Activated CD4-positive, alpha-beta T cell treated with anti-CD3 and anti-CD28 coated beads for 36 hours (primary cell): ENCODE data around the gene PID1. TPM values are rescaled to one million over a fixed set of nuclear protein-coding genes. Genes with fewer than 3 reads are reported as not detected.

ENCODE experiments used
- ATAC-seq: fragments of 200-7000 bp; cut with Tn5 transposase; one replicate; pipeline ENCODE4 v1.10.0; 2021; ENCODE audit warnings: mild to moderate bottlenecking, moderate library complexity
- CTCF ChIA-PET: fragments of 350-600 bp; sonication (Branson Sonifier 250); formaldehyde crosslinking; loops from one replicate; lab custom pipeline; 2021; ENCODE audit warnings: antibody characterized with exemption; lab: Charles Lee
- POLR2A ChIA-PET: fragments of 350-600 bp; sonication (Branson Sonifier 250); formaldehyde crosslinking; loops from one replicate; lab custom pipeline; 2021; ENCODE audit warnings: antibody characterized with exemption, inconsistent platforms; lab: Charles Lee
- DNase-seq: peaks from one replicate; pipeline ENCODE4 v3.0.0-alpha.2; 2020
- H3K27ac Mint-ChIP-seq: one replicate; pipeline ENCODE4 v1.8.0; 2021; ENCODE audit warnings: mixed read lengths
- H3K27me3 Mint-ChIP-seq: one replicate; pipeline ENCODE4 v1.8.0; 2021; ENCODE audit warnings: mixed read lengths
- H3K36me3 Mint-ChIP-seq: one replicate; pipeline ENCODE4 v1.8.0; 2021; ENCODE audit warnings: low read depth, mixed read lengths
- H3K4me1 Mint-ChIP-seq: one replicate; pipeline ENCODE4 v1.8.0; 2021; ENCODE audit warnings: mixed read lengths
- H3K4me3 Mint-ChIP-seq: one replicate; pipeline ENCODE4 v1.8.0; 2021; ENCODE audit warnings: mild to moderate bottlenecking, moderate library complexity, mixed read lengths
- H3K9me3 Mint-ChIP-seq: one replicate; pipeline ENCODE4 v1.8.0; 2021; ENCODE audit warnings: low read depth, mixed read lengths
- intact Hi-C, 2 experiments: fragments of 100-400 bp; cut with DNase I in 1 of 2; cut with micrococcal nuclease in 1 of 2; formaldehyde crosslinking; loops; one replicate each; pipeline versions ENCODE4 v1.14.2 to v1.15.1; 2022 to 2024; cut with DNase I, micrococcal nuclease
- total RNA-seq, 2 experiments: library from RNA; stranded (reverse); gene quantifications; one replicate each; pipeline ENCODE4 v1.2.3, GENCODE V29; 2021

PID1 gene
- total RNA-seq, 2 experiments from 2014 or later: not detected

DNA sequence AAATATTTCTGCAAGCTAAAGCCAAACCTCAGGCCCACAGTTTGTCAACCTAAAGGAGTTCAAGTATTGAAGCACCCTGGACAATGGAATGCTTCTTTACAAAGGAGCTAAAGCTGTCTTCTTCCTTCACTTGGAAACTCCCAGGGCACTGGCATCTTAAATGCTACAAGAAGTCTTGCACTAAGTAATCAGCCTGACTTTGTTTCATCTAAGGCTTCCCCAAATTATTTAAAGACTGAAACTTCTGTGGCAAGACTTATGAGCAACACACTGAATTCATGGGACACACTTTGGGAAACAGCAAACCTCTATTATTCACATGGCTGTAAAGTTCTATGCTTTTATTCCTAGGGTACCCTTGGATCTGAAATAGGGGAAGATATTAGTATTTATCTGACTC, 14.7 kb downstream of the PID1 start:
- POLR2A ChIA-PET: no interaction called here
- H3K9me3 Mint-ChIP-seq: peaks cover 11% of the 10 kb centered on the region
- no peak overlapping the region for H3K27ac Mint-ChIP-seq
- H3K4me3 Mint-ChIP-seq: no peak overlapping the region
- no peaks in the 10 kb centered on the region for H3K4me1 Mint-ChIP-seq
- no peak for ATAC-seq
- H3K36me3 Mint-ChIP-seq: no peaks in the 10 kb centered on the region
- DNase-seq: no peak
- intact Hi-C loops: no loop called here
- H3K27me3 Mint-ChIP-seq: no peaks in the 10 kb centered on the region
- CTCF ChIA-PET: interaction anchor here (0.6 kb wide), 2 partner anchors 71 to 104 kb away, joined by 3 to 4 read pairs; no protein-coding TSS in a partner anchor

DNA sequence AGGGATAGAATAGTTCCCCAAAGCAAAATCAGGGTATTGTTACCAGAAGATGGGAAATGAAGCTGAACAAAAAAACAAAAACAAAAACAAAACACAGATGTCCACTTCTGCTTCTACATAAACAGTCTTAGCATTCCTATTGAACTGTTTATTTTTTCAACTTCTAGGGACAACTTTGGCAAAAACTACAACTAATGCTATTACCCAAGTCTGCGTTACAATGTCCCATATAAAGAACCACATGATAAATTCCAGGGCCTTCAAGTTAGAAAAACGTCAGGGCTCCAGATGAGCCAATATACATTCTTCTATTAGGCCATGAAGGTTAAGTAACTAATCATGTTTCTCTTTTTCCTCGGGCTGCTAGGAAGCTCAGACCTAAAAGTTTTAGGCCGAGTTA, 16.9 kb downstream of the PID1 start:
- CTCF ChIA-PET: no interaction called here
- intact Hi-C loops: no loop called here
- Mint-ChIP-seq H3K36me3 (no peaks in the 10 kb centered on the region), H3K4me1 (no peaks in the 10 kb centered on the region), H3K27ac (no peak overlapping the region), H3K27me3 (no peaks in the 10 kb centered on the region), H3K9me3 (peaks cover 4% of the 10 kb centered on the region), H3K4me3 (no peak overlapping the region)
- ATAC-seq (no peak), DNase-seq (no peak)
- POLR2A ChIA-PET: no interaction called here

- Mint-ChIP-seq H3K4me3 (no peak overlapping the region), H3K9me3 (peaks cover 2% of the 10 kb centered on the region), H3K4me1 (no peaks in the 10 kb centered on the region), H3K36me3 (no peaks in the 10 kb centered on the region), H3K27me3 (no peaks in the 10 kb centered on the region), H3K27ac (no peak overlapping the region)
- ATAC-seq: no peak
- ChIA-PET CTCF (no interaction called here), POLR2A (no interaction called here)
- intact Hi-C loops: no loop called here
- DNase-seq: no peak
These were observed 18.1 kb downstream of the PID1 start for GRCh38 chr2:229252996-229253395.

- ChIA-PET CTCF (no interaction called here), POLR2A (no interaction called here)
- intact Hi-C loops: no loop called here
- no peaks in the 10 kb centered on the region for H3K4me1 Mint-ChIP-seq
- H3K9me3 Mint-ChIP-seq: peaks cover 2% of the 10 kb centered on the region
- no peak overlapping the region for H3K27ac Mint-ChIP-seq
- H3K36me3 Mint-ChIP-seq: no peaks in the 10 kb centered on the region
- DNase-seq (no peak), ATAC-seq (no peak)
- H3K4me3 Mint-ChIP-seq: no peak overlapping the region
- H3K27me3 Mint-ChIP-seq: no peaks in the 10 kb centered on the region
These were observed 18.8 kb downstream of the PID1 start for GRCh38 chr2:229252280-229252679.

DNA sequence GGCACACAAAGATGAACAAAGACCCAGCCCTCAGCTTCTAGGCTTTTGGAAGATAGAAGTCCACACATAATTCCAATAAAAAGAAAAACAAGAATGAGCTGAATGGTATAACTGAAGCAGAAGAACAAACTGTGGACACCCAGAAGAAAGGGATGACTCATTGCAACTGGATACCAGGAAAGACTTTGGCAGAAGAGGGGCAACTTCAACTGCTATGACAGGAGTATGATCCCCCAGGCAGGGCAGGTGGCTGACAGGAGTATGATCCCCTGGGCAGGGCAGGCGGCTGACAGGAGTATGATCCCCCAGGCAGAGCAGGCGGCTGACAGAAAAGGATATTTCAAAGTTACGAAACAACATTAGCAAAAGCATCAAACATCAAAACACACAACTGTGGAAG, 21.6 kb downstream of the PID1 start:
- intact Hi-C loops: no loop called here
- H3K27me3 Mint-ChIP-seq: no peaks in the 10 kb centered on the region
- ATAC-seq: no peak
- no peaks in the 10 kb centered on the region for H3K4me1 Mint-ChIP-seq
- H3K4me3 Mint-ChIP-seq: no peak overlapping the region
- CTCF ChIA-PET: no interaction called here
- POLR2A ChIA-PET: no interaction called here
- no peaks in the 10 kb centered on the region for H3K36me3 Mint-ChIP-seq
- peaks cover 2% of the 10 kb centered on the region for H3K9me3 Mint-ChIP-seq
- no peak overlapping the region for H3K27ac Mint-ChIP-seq
- DNase-seq: no peak

DNA sequence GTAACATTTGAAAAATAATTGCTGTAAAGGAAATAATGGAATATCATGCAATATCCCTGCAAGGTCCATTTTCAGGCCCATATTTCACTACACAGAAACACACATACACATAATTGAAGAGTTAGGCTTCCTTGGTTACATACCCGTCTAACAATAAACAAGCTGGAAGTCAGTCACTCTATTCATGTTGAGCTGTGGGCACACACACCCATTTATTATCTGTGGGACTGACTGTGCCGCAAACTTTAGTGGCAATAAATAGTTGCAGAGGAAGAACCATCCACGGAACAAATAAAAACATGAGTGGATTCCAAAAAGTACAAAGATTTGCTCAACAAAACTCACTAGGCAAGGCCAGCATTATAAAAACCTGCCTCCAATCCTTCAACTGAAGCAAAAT, 24.8 kb downstream of the PID1 start:
- ATAC-seq (no peak), DNase-seq (no peak)
- H3K4me1 Mint-ChIP-seq: no peaks in the 10 kb centered on the region
- CTCF ChIA-PET: no interaction called here
- peaks cover 12% of the 10 kb centered on the region for H3K9me3 Mint-ChIP-seq
- no peaks in the 10 kb centered on the region for H3K27me3 Mint-ChIP-seq
- POLR2A ChIA-PET: no interaction called here
- intact Hi-C loops: no loop called here
- H3K27ac Mint-ChIP-seq: no peak overlapping the region
- H3K36me3 Mint-ChIP-seq: no peaks in the 10 kb centered on the region
- H3K4me3 Mint-ChIP-seq: no peak overlapping the region

DNA sequence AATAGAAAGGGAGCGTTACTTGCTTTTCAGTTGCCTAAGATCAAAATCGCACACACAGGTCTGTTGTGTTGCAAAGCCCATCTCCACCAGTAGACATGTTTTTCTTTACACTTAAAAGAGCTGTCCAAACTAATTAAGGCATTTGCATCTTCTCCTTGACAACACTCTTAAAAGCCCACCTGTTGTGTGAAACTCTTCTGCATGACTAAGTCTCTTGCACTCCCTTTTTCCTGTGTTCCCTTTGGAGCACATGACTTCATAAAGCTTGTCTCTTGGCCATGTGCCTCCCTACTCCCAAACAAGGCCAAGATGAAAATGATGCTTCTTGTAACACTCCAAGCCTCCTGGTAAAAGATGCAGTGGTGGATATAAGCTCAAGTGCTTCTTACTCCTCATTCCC, 26.1 kb downstream of the PID1 start:
- ATAC-seq: no peak
- intact Hi-C loops: no loop called here
- CTCF ChIA-PET: no interaction called here

DNA sequence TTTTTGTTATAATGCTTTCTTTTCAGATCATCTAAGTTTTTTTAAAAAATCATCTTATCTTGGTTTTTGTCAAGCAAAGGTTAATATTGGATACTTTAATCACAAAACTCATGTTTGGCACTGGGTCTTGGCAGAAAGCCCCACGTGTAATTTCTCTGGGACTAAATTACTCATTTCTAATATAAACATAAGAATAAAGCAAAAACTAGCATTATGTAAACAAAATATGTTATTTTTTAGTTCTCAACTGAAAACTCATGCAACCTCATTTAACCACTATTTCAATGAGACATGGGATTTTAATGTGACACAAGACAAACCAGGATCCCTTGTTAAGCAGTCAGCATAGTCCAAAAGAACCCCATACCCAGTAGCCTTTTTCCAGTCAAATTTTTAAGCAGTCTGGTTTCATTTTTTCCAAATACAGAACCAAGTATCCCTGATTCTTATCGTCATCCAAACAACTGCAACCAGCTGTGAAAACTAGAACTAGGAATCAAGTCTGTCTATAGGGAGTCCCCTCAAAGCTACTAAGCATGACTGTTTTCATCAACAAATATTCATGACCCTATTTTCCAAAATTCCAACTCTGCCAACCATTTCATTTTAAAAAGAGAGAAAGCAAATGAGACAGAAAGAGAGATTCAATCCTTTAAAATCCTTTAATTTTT, 27.1 kb downstream of the PID1 start:
- ChIA-PET POLR2A (no interaction called here), CTCF (no interaction called here)
- H3K4me3 Mint-ChIP-seq: no peak overlapping the region
- H3K27ac Mint-ChIP-seq: no peak overlapping the region
- H3K27me3 Mint-ChIP-seq: no peaks in the 10 kb centered on the region
- ATAC-seq (no peak), DNase-seq (no peak)
- intact Hi-C loops: no loop called here
- H3K9me3 Mint-ChIP-seq: peaks cover 21% of the 10 kb centered on the region
- H3K36me3 Mint-ChIP-seq: no peaks in the 10 kb centered on the region
- no peaks in the 10 kb centered on the region for H3K4me1 Mint-ChIP-seq

More for the DNA sequence above, 26.1 kb downstream of the PID1 start:
- no peak overlapping the region for H3K27ac Mint-ChIP-seq
- no peaks in the 10 kb centered on the region for H3K27me3 Mint-ChIP-seq
- no peak for DNase-seq
- H3K4me3 Mint-ChIP-seq: no peak overlapping the region
- POLR2A ChIA-PET: no interaction called here
- no peaks in the 10 kb centered on the region for H3K4me1 Mint-ChIP-seq
- peaks cover 18% of the 10 kb centered on the region for H3K9me3 Mint-ChIP-seq
- no peaks in the 10 kb centered on the region for H3K36me3 Mint-ChIP-seq

DNA sequence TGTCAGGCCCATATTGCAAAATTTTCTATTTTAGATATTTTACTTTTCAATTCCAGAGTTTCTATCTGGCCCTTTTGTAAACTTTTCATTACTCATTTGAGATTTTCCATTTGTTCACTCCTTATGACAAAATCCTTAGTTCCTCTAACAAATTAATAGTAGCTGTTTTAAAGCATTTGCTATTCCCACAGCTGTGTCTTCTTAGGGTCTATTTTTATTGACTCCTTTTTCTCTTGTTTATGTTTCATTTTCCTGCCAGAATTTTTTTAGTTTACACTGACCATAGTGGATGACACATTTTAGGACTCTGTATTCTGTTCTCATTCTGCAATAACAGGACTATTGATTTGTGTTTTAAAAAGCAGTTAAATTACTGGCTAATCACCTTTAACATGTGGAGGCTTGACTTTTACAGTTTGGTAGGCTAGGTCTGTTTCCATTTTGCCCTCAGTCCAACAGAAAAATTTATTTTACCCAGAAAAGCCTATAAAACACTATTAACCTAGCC, 30.0 kb downstream of the PID1 start:
- Mint-ChIP-seq H3K27me3 (no peaks in the 10 kb centered on the region), H3K4me3 (no peak overlapping the region), H3K4me1 (no peaks in the 10 kb centered on the region), H3K36me3 (no peaks in the 10 kb centered on the region), H3K9me3 (peaks cover 21% of the 10 kb centered on the region), H3K27ac (no peak overlapping the region)
- DNase-seq (no peak), ATAC-seq (no peak)
- intact Hi-C loops: no loop called here
- CTCF ChIA-PET: interaction anchor here (0.7 kb wide), 1 partner anchor 538 kb away, joined by 3 read pairs; no protein-coding TSS in a partner anchor
- POLR2A ChIA-PET: no interaction called here

DNA sequence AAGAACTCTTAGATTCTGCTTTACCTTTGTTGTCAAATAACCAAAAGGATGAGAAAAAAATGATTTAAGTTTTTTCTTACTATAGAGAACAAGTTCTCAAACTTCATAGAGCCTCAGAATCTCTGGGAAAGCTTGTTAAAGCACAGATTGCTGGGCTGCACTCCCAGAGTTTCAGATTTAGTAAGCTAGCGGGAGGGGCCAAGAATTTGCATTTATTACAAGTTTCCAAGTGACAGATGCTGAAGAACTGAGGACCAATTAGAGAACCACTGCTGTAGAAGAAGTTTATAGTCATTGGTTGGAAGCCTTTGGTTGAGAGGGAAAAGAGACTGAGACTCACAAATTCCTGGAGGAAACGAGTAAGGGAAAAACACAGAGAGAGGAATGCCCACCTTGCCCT, 32.1 kb downstream of the PID1 start:
- ChIA-PET POLR2A (no interaction called here), CTCF (no interaction called here)
- no peak for DNase-seq
- Mint-ChIP-seq H3K4me1 (no peaks in the 10 kb centered on the region), H3K4me3 (no peak overlapping the region), H3K27ac (no peak overlapping the region), H3K9me3 (peaks cover 21% of the 10 kb centered on the region), H3K36me3 (no peaks in the 10 kb centered on the region), H3K27me3 (no peaks in the 10 kb centered on the region)
- intact Hi-C loops: no loop called here
- no peak for ATAC-seq

DNA sequence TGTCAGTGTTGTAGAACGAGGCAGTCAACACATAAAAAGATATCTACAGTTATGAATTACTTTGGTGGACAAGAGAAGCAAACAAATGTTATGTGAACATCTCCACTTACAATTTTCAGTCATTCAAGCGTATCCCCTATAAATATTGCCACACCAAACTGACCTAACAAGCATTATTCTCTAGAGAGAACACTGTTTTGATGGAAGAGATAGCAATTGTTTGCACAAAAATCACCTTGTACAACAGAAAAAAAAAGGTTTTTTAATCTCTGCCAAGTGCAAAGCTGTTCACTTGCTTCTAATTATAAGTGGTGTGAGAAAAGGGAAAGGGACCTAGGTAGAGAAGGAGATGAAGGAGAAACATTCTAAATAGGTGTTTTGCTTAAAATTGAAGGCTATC, 33.8 kb downstream of the PID1 start:
- CTCF ChIA-PET: interaction anchor here (0.6 kb wide), 1 partner anchor 356 kb away, joined by 3 read pairs; no protein-coding TSS in a partner anchor
- Mint-ChIP-seq H3K36me3 (no peaks in the 10 kb centered on the region), H3K4me3 (no peak overlapping the region), H3K27ac (no peak overlapping the region), H3K4me1 (no peaks in the 10 kb centered on the region), H3K9me3 (peaks cover 14% of the 10 kb centered on the region), H3K27me3 (no peaks in the 10 kb centered on the region)
- DNase-seq (no peak), ATAC-seq (no peak)
- POLR2A ChIA-PET: no interaction called here
- intact Hi-C loops: no loop called here

DNA sequence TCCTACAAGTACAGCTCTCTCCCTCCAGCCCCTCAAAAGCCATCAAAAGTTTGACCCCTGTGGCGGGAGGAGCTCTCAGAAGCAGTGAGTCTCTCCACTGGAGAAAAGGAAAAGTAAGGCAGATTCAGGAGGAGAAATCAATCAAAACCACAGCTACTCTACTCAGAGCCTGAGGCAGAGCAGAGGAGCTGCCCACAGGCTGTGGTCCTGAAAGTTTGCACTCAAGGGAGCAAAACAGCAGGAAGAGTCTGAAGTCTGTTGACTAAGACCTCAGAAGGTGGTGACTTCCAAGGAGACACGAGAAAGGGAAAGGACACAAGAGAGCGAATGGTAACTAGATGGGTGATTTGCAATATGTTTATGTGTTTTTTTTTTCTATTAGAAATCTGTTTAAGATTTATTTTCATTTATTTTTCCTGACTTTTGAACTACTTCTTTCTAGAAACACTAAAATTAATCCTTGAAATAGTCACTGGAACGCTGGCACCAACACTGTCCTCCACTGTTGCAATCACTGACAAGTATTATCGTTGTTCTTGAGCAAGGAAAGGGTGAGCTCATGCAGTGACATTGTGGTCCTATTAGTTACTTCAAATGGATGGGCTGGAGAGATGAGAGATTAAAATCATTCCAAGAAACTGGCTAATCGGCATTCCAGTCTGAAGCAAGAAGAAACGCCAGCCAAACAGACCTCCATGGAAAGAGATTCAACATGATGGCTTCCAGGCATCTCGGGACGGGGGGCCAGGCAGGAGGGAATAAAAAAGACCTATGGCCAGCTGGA, 35.8 kb downstream of the PID1 start:
- Mint-ChIP-seq H3K9me3 (peaks cover 5% of the 10 kb centered on the region), H3K4me3 (no peak overlapping the region), H3K4me1 (no peaks in the 10 kb centered on the region), H3K36me3 (no peaks in the 10 kb centered on the region), H3K27me3 (no peaks in the 10 kb centered on the region), H3K27ac (no peak overlapping the region)
- intact Hi-C loops: no loop called here
- POLR2A ChIA-PET: no interaction called here
- no peak for ATAC-seq
- DNase-seq: no peak
- CTCF ChIA-PET: no interaction called here
